H1 (cell line): Measurements from ENCODE around the gene DUSP10. TPM values are rescaled to one million over a fixed set of nuclear protein-coding genes. Genes with fewer than 3 reads are reported as not detected.

Experiments
- CTCF ChIA-PET: fragments of 300-600 bp; sonication (Branson Sonifier 250); formaldehyde crosslinking; loops from one replicate; lab custom pipeline; 2021; ENCODE audit not compliant: partially characterized antibody; lab: Charles Lee
- POLR2A ChIA-PET: fragments of 300-600 bp; sonication (Branson Sonifier 250); formaldehyde crosslinking; loops from one replicate; lab custom pipeline; 2021; ENCODE audit warnings: inconsistent platforms; ENCODE audit not compliant: partially characterized antibody; lab: Charles Lee
- DNase-seq, 2 experiments: peaks; one replicate each; pipeline versions ENCODE4 v3.0.0 to v3.0.0-alpha.2; 2010 to 2022; ENCODE audit warnings: low spot score in 2 of 2, low read depth in 1 of 2, mixed read lengths in 1 of 2
- FAIRE-seq: peaks from 2 replicates; lab custom pipeline; 2011; peaks lifted over from hg19 to GRCh38; lab: Jason Lieb, UNC
- H2AFZ ChIP-seq: 2 replicates; pipeline ENCODE4 v1.8.1; 2012; ENCODE audit warnings: low read length, inconsistent platforms
- H2AK5ac ChIP-seq: 2 replicates; pipeline ENCODE4 v1.6.1; 2013; ENCODE audit warnings: low read depth, low read length
- H2BK120ac ChIP-seq: replicated peaks from 2 replicates; pipeline ENCODE3; 2013; ENCODE audit warnings: low read depth, low read length, inconsistent platforms
- H2BK12ac ChIP-seq: 2 replicates; pipeline ENCODE4 v1.6.1; 2013; ENCODE audit warnings: low read depth, low read length
- H2BK15ac ChIP-seq: 2 replicates; pipeline ENCODE4 v1.6.1; 2013; ENCODE audit warnings: low read length
- H2BK20ac ChIP-seq: 2 replicates; pipeline ENCODE4 v1.6.1; 2013; ENCODE audit warnings: low read length
- H2BK5ac ChIP-seq: 2 replicates; pipeline ENCODE4 v1.6.1; 2013; ENCODE audit warnings: low read depth, low read length
- H3K14ac ChIP-seq: 2 replicates; pipeline ENCODE4 v1.6.1; 2013; ENCODE audit warnings: inconsistent platforms; ENCODE audit not compliant: insufficient read length
- H3K18ac ChIP-seq: 2 replicates; pipeline ENCODE4 v1.6.1; 2013; ENCODE audit warnings: low read length; ENCODE audit errors: extremely low read depth
- H3K23ac ChIP-seq: 2 replicates; pipeline ENCODE4 v1.6.1; 2013; ENCODE audit warnings: inconsistent platforms; ENCODE audit not compliant: insufficient read length
- H3K23me2 ChIP-seq: 2 replicates; pipeline ENCODE4 v1.6.1; 2013; ENCODE audit warnings: low read depth, low read length
- H3K27ac ChIP-seq: 2 replicates; pipeline ENCODE4 v1.6.1; 2011; ENCODE audit warnings: low read depth, low read length, inconsistent platforms
- H3K27me3 ChIP-seq, 4 experiments: replicated peaks in 1 of 4; 1 replicate in 1 of 4; 2 replicates in 3 of 4; pipeline versions ENCODE4 v1.6.1 to v1.8.1; 2011 to 2013; ENCODE audit warnings: low read length in 3 of 4, mild to moderate bottlenecking in 3 of 4, inconsistent platforms in 2 of 4, mixed read lengths in 2 of 4, moderate library complexity in 1 of 4; ENCODE audit not compliant: control insufficient read depth in 3 of 4, insufficient read depth in 3 of 4; ENCODE audit errors: extremely low read depth in 1 of 4
- H3K36me3 ChIP-seq, 4 experiments: 2 replicates each; pipeline versions ENCODE4 v1.6.1 to v1.8.1; 2011 to 2013; ENCODE audit warnings: mild to moderate bottlenecking in 4 of 4, low read length in 3 of 4, moderate library complexity in 2 of 4, control low read depth in 1 of 4, inconsistent platforms in 1 of 4; ENCODE audit not compliant: insufficient read depth in 4 of 4, control insufficient read depth in 2 of 4
- H3K4ac ChIP-seq: replicated peaks from 2 replicates; pipeline ENCODE3; 2013; ENCODE audit warnings: low read length, low read depth, mixed read lengths, inconsistent platforms; ENCODE audit not compliant: insufficient read length
- H3K4me1 ChIP-seq, 4 experiments: replicated peaks in 1 of 4; 1 replicate in 1 of 4; 2 replicates in 3 of 4; pipeline versions ENCODE4 v1.6.1 to v1.8.1; 2011 to 2013; ENCODE audit warnings: low read length in 3 of 4, inconsistent platforms in 2 of 4, mixed read lengths in 1 of 4; ENCODE audit not compliant: insufficient read depth in 4 of 4, control insufficient read depth in 3 of 4
- H3K4me2 ChIP-seq, 2 experiments: 2 replicates each; pipeline versions ENCODE4 v1.6.1 to v1.8.1; 2011 to 2013; ENCODE audit warnings: low read depth in 2 of 2, low read length in 2 of 2, control low read depth in 1 of 2, inconsistent platforms in 1 of 2, mild to moderate bottlenecking in 1 of 2; ENCODE audit not compliant: insufficient read depth in 1 of 2
- H3K4me3 ChIP-seq, 4 experiments: fragments of 200-600, 300-600 bp in 1 of 4; sonication (generic), shearing (Covaris generic), sonication (Bioruptor Twin) in 1 of 4; 2 replicates each; pipeline versions ENCODE4 v1.5.1 to v1.8.1; 2011 to 2016; ENCODE audit warnings: low read length in 4 of 4, low read depth in 3 of 4, control low read depth in 2 of 4, inconsistent platforms in 2 of 4, mild to moderate bottlenecking in 2 of 4, mixed read lengths in 1 of 4, moderate library complexity in 1 of 4; ENCODE audit not compliant: insufficient read depth in 2 of 4; ENCODE audit errors: extremely low read depth in 1 of 4
- H3K56ac ChIP-seq: replicated peaks from 2 replicates; pipeline ENCODE3; 2013; ENCODE audit warnings: low read depth, mild to moderate bottlenecking, mixed read lengths, low read length, inconsistent platforms; ENCODE audit not compliant: insufficient read length
- H3K79me1 ChIP-seq: 2 replicates; pipeline ENCODE4 v1.6.1; 2013; ENCODE audit warnings: low read depth, low read length, control low read depth
- H3K79me2 ChIP-seq, 2 experiments: 2 replicates each; pipeline versions ENCODE4 v1.6.1 to v1.8.1; 2012 to 2013; ENCODE audit warnings: low read length in 2 of 2, mild to moderate bottlenecking in 2 of 2, inconsistent platforms in 1 of 2; ENCODE audit not compliant: insufficient read depth in 2 of 2, control insufficient read depth in 1 of 2
- H3K9ac ChIP-seq, 4 experiments: replicated peaks in 1 of 4; 1 replicate in 1 of 4; 2 replicates in 3 of 4; pipeline versions ENCODE4 v1.6.1 to v1.8.1; 2011 to 2013; ENCODE audit warnings: low read depth in 3 of 4, low read length in 3 of 4, control low read depth in 2 of 4, mild to moderate bottlenecking in 2 of 4, moderate library complexity in 2 of 4, inconsistent platforms in 1 of 4; ENCODE audit errors: extremely low read depth in 1 of 4
- H3K9me3 ChIP-seq, 2 experiments: 2 replicates each; pipeline versions ENCODE4 v1.6.1 to v1.8.1; 2012 to 2013; ENCODE audit warnings: mild to moderate bottlenecking in 2 of 2, moderate library complexity in 2 of 2, control low read depth in 1 of 2, inconsistent platforms in 1 of 2, low read depth in 1 of 2, low read length in 1 of 2, mixed read lengths in 1 of 2; ENCODE audit not compliant: insufficient read depth in 2 of 2
- H4K20me1 ChIP-seq, 2 experiments: replicated peaks in 1 of 2; 2 replicates each; pipeline versions ENCODE3 to v1.8.1; 2011 to 2013; ENCODE audit warnings: inconsistent platforms in 2 of 2, low read length in 2 of 2, mild to moderate bottlenecking in 1 of 2; ENCODE audit not compliant: insufficient read depth in 2 of 2, control insufficient read depth in 1 of 2
- H4K5ac ChIP-seq: 2 replicates; pipeline ENCODE4 v1.6.1; 2013; ENCODE audit warnings: low read length, low read depth, mixed read lengths, inconsistent platforms; ENCODE audit not compliant: insufficient read length
- H4K8ac ChIP-seq: 2 replicates; pipeline ENCODE4 v1.8.0; 2013; ENCODE audit warnings: mild to moderate bottlenecking, moderate library complexity, low read length, inconsistent platforms; ENCODE audit not compliant: insufficient read depth; ENCODE audit errors: extremely low read depth
- H4K91ac ChIP-seq: replicated peaks from 2 replicates; pipeline ENCODE3; 2013; ENCODE audit warnings: low read length, mixed read lengths, inconsistent platforms; ENCODE audit not compliant: insufficient read length
- ASH2L ChIP-seq: fragments of 200-600, 300-600 bp; sonication (generic); IDR thresholded peaks from one replicate; pipeline ENCODE4 v1.7.1; 2017; ENCODE audit warnings: low read length
- CBX8 ChIP-seq: fragments of 300-800, 300-1000 bp; sonication (generic); IDR thresholded peaks from 2 replicates; pipeline ENCODE4 v1.7.1; 2016; ENCODE audit warnings: low read depth, low read length, borderline replicate concordance
- CTCF ChIP-seq, 3 experiments: IDR thresholded peaks; 1 replicate in 2 of 3; 2 replicates in 1 of 3; pipeline versions ENCODE4 v1.5.1 to v1.6.1; 2011; ENCODE audit warnings: low read length in 3 of 3, mild to moderate bottlenecking in 3 of 3, inconsistent platforms in 2 of 3, low read depth in 1 of 3, moderate library complexity in 1 of 3; ENCODE audit not compliant: insufficient read depth in 1 of 3; ENCODE audit errors: control extremely low read depth in 1 of 3
- HDAC2 ChIP-seq, 2 experiments: fragments of 300-600 bp in 1 of 2; sonication (generic) in 1 of 2; IDR thresholded peaks; 2 replicates each; pipeline ENCODE4 v1.6.1; 2011 to 2012; ENCODE audit warnings: low read depth in 2 of 2, low read length in 2 of 2, mild to moderate bottlenecking in 2 of 2, moderate library complexity in 2 of 2, borderline replicate concordance in 1 of 2, inconsistent platforms in 1 of 2
- POLR2AphosphoS5 ChIP-seq: IDR thresholded peaks from 2 replicates; pipeline ENCODE4 v1.6.1; 2011; ENCODE audit warnings: low read depth, low read length
- RAD21 ChIP-seq, 2 experiments: IDR thresholded peaks in 1 of 2; conservative IDR thresholded peaks in 1 of 2; 2 replicates each; pipeline ENCODE4 v1.6.1; 2011; ENCODE audit warnings: low read depth in 2 of 2, low read length in 2 of 2, improper control_type of control experiment in 1 of 2, inconsistent platforms in 1 of 2, mild to moderate bottlenecking in 1 of 2, moderate library complexity in 1 of 2
- TBP ChIP-seq: IDR thresholded peaks from 2 replicates; pipeline ENCODE4 v1.6.1; 2011; ENCODE audit warnings: low read depth, low read length, improper control_type of control experiment
- TEAD4 ChIP-seq: IDR thresholded peaks from 2 replicates; pipeline ENCODE4 v1.6.1; 2012; ENCODE audit warnings: low read depth, low read length, inconsistent platforms, mixed read lengths
- ZNF274 ChIP-seq: IDR thresholded peaks from 2 replicates; pipeline ENCODE4 v1.7.0; 2012; ENCODE audit warnings: low read length, borderline replicate concordance; ENCODE audit errors: extremely low read depth
- WGBS, 2 experiments: shearing (Covaris generic) in 1 of 2; methylation state at CpG; one replicate each; pipeline versions ENCODE4 v1.1.6 to v1.1.7; 2013 to 2015; ENCODE audit warnings: low lambda C conversion rate in 2 of 2, mixed read lengths in 2 of 2, inconsistent platforms in 1 of 2, low coverage in 1 of 2, missing lambda C conversion rate in 1 of 2; ENCODE audit not compliant: insufficient replicate concordance in 2 of 2, insufficient coverage in 1 of 2, insufficient read length in 1 of 2; ENCODE audit errors: extremely low coverage in 1 of 2, missing lambda C conversion rate in 1 of 2; 5-methylcytosine and 5-hydroxymethylcytosine counted together
- polyA plus RNA-seq, 7 experiments: library from polyadenylated mRNA; depleted of rRNA in 3 of 7; stranded (reverse) in 5 of 7; unstranded in 2 of 7; fragments of >200 nt in 5 of 7; fragments of 200-250 nt in 2 of 7; gene quantifications; 1 replicate in 5 of 7; 2 replicates in 1 of 7; 4 replicates in 1 of 7; pipeline versions ENCODE4 v1.2.1 to v1.2.3, GENCODE V29; 2011 to 2013; ENCODE audit warnings: missing spikeins in 2 of 7, mixed read lengths in 2 of 7
- total RNA-seq: library from RNA; stranded (reverse); fragmentation: NEBNext Ultra II Directional; extraction: Animal tissue kit (Norgen Biotek cat#: 25700); gene quantifications from 2 replicates; pipeline ENCODE4 v1.2.1, GENCODE V29; 2021

Gene DUSP10
- total and polyA plus RNA-seq, 2 of the 8 experiments (the other 6 are each of a cell fraction or from before 2014, with no cell fraction given): 1.2 TPM

GRCh38 chr1:221708987-221709386 is 32.9 kb downstream of the DUSP10 start:
- DNase-seq (no peak), FAIRE-seq (no peak)
- H2BK15ac ChIP-seq: no peak overlapping the region
- H3K79me2 ChIP-seq: no peaks in the 10 kb centered on the region
- no peak overlapping the region for H3K18ac ChIP-seq
- H2BK12ac ChIP-seq: no peak overlapping the region
- peaks cover 0 to 5% (median 3%) of the 10 kb centered on the region in 4 experiments; a peak in 3 of 7 replicates for H3K4me1 ChIP-seq
- no peaks in the 10 kb centered on the region for H4K20me1 ChIP-seq
- no peak overlapping the region for H3K27ac ChIP-seq
- peaks cover 0 to 1% (median 0%) of the 10 kb centered on the region in 4 experiments; a peak in 2 of 7 replicates for H3K27me3 ChIP-seq
- ChIA-PET CTCF (interaction anchor here (1.0 to 2.3 kb wide), 3 partner anchors 10 to 165 kb away, joined by 3 to 8 read pairs (median 4); no protein-coding TSS in a partner anchor), POLR2A (no interaction called here)
- no peak overlapping the region for H2BK120ac ChIP-seq
- no peaks in the 10 kb centered on the region for H3K36me3 ChIP-seq
- no peak overlapping the region for H3K56ac ChIP-seq
- H3K9me3 ChIP-seq: no peaks in the 10 kb centered on the region
- 76% methylated on average over 3 of the region's 3 CpGs; no CpG with 5 or more reads in 1 of the 2 experiments for WGBS, 2 experiments
- no peak overlapping the region for H2AK5ac ChIP-seq
- no peak overlapping the region for H2BK20ac ChIP-seq
- no peak overlapping the region for H3K4me3 ChIP-seq
- no peak overlapping the region for H2AFZ ChIP-seq
- H3K23me2 ChIP-seq: no peaks in the 10 kb centered on the region
- no peak overlapping the region for H3K4me2 ChIP-seq
- H3K23ac ChIP-seq: no peak overlapping the region
- no peak overlapping the region for H3K14ac ChIP-seq
- no peak overlapping the region for H4K8ac ChIP-seq
- no peak overlapping the region for H4K91ac ChIP-seq
- H3K79me1 ChIP-seq: no peaks in the 10 kb centered on the region
- H3K9ac ChIP-seq: no peak overlapping the region
- no peak overlapping the region for H3K4ac ChIP-seq
- H2BK5ac ChIP-seq: no peak overlapping the region
- no peak overlapping the region for H4K5ac ChIP-seq
- TF ChIP-seq POLR2AphosphoS5: no peak
- no peak for TF ChIP-seq CTCF (IDR thresholded peaks at IDR 0.05; ENCODE audit: control extremely low read depth in 1 of 3, insufficient read depth in 1 of 3, low read depth in 1 of 3, low read length in 3 of 3)
- no peak for TF ChIP-seq ASH2L
- TF ChIP-seq CBX8: no peak
- TF ChIP-seq ZNF274: no peak
- no peak for TF ChIP-seq TEAD4
- no peak for TF ChIP-seq TBP
- no peak for TF ChIP-seq RAD21 (IDR thresholded peaks at IDR 0.05 in 1 of 2, conservative IDR thresholded peaks at IDR 0.05 in 1 of 2; ENCODE audit: low read depth in 2 of 2, low read length in 2 of 2)
- no peak for TF ChIP-seq HDAC2 (IDR thresholded peaks at IDR 0.05; ENCODE audit: borderline replicate concordance in 1 of 2, low read depth in 2 of 2, low read length in 2 of 2)
